Fibroblast of mammary gland (primary cell): Measurements from ENCODE around the gene HJV.
"Not testable (repeated sequence)": the region's sequence is repeated elsewhere in the genome, so short reads cannot be mapped to it uniquely, and the experiment has no call there.

Experiments
- DNase-seq: peaks from one replicate; pipeline ENCODE4 v3.0.0-alpha.2; 2010; ENCODE audit warnings: low read depth
- H3K4me3 ChIP-seq: 2 replicates; pipeline ENCODE4 v1.5.1; 2011; ENCODE audit warnings: low read depth, mild to moderate bottlenecking, low read length, moderate library complexity; ENCODE audit not compliant: control insufficient read depth
- TF ChIP-seq, protein P1 (sequence below): conservative IDR thresholded peaks from 2 replicates; pipeline ENCODE4 v1.5.1; 2011; ENCODE audit warnings: low read depth, low read length, inconsistent platforms; ENCODE audit not compliant: control insufficient read depth, insufficient read depth

The HJV gene

DNA sequence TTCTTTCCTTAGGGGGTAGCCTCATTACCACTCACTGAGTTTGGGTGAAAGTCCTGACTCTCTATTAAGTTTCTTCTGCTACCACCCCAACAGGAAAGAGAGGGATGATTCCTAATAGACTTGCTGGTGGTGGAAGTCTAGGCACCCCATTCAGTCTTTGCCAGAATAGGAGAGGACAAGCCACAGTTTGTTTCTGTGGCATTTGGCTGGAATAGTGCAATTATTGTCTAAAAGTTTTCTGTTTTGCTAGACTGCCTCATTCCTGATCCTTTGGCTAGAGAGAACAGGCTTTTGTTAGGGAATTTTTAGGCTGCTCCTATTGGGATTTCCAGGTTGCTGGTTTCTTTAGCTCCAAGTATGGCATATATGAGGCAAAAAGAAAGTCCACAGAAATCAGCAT is 9.9 kb upstream of the HJV start:
- DNase-seq: no peak
- no peak overlapping the region for H3K4me3 ChIP-seq
- TF ChIP-seq, protein P1, sequence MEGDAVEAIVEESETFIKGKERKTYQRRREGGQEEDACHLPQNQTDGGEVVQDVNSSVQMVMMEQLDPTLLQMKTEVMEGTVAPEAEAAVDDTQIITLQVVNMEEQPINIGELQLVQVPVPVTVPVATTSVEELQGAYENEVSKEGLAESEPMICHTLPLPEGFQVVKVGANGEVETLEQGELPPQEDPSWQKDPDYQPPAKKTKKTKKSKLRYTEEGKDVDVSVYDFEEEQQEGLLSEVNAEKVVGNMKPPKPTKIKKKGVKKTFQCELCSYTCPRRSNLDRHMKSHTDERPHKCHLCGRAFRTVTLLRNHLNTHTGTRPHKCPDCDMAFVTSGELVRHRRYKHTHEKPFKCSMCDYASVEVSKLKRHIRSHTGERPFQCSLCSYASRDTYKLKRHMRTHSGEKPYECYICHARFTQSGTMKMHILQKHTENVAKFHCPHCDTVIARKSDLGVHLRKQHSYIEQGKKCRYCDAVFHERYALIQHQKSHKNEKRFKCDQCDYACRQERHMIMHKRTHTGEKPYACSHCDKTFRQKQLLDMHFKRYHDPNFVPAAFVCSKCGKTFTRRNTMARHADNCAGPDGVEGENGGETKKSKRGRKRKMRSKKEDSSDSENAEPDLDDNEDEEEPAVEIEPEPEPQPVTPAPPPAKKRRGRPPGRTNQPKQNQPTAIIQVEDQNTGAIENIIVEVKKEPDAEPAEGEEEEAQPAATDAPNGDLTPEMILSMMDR: no peak

- no peak overlapping the region for H3K4me3 ChIP-seq
- no peak for DNase-seq
- TF ChIP-seq, protein P1: no peak
Measured at GRCh38 chr1:146029117-146029516, 7.6 kb upstream of the HJV start.

- not testable (repeated sequence) for DNase-seq, H3K4me3 ChIP-seq
Measured at GRCh38 chr1:146026650-146027049, 5.1 kb upstream of the HJV start.

DNA sequence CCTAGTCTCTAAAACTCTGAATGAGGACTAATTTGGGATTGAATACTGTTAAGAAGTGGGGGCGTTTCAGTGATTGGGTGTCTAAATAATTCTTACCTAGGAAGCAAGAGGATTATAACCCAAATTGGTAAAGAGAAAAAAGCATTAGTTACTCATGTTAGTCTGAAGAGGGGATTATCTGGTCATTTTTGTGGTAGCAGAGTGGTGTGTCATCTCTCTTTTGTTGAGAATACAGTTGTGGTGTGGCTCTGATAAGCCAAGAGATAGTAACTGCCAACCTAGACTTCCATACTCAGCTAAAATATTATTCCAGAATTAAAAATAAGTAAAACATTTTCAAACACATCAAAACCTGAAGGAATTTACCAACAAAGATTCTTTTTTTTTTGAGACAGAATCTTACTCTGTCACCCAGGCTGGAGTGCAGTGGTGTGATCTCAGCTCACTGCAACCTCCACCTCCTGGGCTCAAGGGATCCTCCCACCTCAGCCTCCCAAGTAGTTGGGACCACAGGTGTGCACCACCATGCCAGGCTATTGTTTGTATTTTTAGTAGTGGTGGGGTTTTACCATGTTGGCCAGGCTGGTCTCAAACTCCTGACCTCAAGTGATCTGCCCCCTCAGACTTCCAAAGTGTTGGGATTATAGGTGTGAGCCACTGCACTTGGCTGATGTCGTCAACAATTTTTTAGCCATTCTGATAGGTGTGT is 4.4 kb upstream of the HJV start:
- H3K4me3 ChIP-seq, DNase-seq: not testable (repeated sequence)

DNA sequence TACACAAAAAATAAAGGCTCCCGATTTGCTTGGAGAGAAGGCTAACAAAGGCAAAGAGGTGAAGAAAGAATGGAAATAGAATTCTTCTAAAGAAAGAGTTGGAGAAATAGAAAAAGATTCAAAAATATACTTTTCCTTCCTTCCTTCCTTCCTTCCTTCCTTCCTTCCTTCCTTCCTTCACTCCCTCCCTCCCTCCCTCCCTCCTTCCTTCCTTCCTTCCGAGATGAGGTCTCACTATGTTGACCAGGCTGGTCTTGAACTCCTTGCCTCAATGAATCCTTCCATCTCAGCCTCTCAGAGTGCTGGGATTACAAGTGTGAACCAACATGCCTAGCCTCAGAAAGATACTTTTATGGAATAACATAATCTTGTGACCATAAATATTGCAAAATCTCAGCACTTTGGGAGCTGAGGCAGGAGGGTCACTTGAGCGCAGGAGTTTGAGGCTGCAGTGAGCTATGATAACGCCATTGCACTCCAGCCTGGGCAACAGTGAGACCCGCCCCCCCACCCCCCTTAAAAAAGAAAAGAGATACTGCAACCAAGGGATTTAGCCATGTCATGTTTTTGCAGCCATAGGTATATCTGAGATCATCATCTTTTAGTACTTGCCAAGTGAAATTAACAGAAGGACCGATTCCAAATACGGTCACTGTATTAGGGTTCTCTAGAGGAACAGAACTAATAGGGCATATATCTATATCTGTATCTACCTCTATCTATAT is 1.0 kb upstream of the HJV start:
- H3K4me3 ChIP-seq: no peak overlapping the region
- TF ChIP-seq, protein P1: no peak
- no peak for DNase-seq

DNA sequence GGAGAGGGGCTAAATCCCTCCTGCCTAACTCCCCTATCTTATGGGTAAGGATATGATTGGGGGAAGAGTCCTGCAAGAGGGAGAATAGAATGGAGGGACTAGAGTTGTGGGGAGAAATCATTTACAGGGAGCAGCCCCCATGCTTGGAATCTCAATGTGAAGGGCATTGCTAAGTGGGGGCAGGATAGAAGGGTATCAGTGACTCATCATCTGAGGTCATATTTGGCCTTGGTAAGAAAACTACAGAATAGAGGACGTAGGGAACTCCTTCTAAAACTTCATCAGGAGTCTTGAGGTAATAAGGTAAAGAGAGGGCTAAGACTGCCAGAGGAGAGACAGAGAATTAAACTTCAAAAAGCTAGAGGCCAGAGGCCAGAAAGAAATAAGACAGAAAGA is 487 bp downstream of the HJV start:
- H3K4me3 ChIP-seq: no peak overlapping the region
- TF ChIP-seq, protein P1: no peak
- no peak for DNase-seq

- TF ChIP-seq, protein P1: no peak
- H3K4me3 ChIP-seq: no peak overlapping the region
- DNase-seq: no peak
Measured at GRCh38 chr1:146020058-146021049, 1.2 kb downstream of the HJV start.
